Kidney capillary endothelial cell (primary cell): ENCODE data around the gene ATXN7L1.
"Not testable (repeated sequence)": the region's sequence is repeated elsewhere in the genome, so short reads cannot be mapped to it uniquely, and the experiment has no call there.

Experiments used
- DNase-seq: peaks from one replicate; pipeline ENCODE4 v3.0.0-alpha.2; 2018; ENCODE audit warnings: low spot score

The ATXN7L1 gene

DNA sequence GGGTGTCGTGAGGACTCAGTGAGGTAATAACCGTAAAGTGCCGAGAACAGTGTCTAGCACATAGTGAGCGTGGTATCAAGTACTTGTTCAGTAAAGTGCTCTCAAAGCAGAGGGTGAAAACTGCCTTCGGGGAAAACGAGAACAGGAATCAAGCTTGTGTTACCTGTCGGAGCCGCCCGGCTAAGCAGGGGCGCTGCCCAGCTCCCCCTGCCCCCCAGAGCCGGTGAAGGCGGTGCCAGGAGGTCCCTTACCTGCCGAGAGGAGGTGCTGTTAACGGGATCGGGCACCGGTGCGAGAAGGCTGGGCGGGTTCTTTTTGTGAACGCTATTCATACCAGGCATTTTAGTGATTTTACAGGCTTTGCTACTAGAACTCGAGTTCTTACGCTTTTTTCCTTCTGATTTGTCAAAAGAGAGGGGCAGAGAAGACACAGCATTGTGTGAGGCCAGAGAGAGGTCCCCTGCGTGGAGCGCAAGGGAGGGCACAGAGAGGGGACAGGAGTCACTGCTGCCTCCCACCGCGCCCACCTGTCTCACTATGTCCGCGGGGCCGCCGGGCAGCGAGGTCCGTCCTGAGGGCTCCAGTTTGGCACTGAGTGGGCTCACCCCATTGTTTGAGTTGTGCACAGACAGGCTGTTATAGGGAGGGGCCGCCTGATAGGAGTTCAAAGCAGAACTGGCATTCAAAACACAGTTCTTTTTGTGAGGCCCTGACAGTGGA, 262.6 kb downstream of the ATXN7L1 start:
- DNase-seq = no peak

DNA sequence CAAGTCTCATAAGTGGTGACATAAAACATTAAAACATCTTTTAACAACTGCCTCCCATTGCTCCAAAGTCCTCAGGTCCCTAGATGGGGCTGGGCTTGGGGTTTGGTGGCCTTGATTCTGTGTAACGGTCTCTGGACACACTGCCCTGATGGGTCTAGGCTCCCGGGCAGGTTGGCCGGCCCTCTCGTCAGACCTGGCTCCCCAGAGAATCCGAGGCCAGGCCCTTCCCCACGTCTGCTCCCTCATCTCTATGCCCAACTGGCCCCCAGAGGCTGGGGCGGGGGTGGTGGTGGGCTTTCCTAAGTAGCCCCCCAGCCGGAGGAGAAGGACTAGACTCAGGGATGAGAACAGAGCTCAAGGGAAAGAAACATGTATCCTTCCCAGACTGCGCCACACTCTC, 263.6 kb downstream of the ATXN7L1 start:
- DNase-seq = no peak

DNA sequence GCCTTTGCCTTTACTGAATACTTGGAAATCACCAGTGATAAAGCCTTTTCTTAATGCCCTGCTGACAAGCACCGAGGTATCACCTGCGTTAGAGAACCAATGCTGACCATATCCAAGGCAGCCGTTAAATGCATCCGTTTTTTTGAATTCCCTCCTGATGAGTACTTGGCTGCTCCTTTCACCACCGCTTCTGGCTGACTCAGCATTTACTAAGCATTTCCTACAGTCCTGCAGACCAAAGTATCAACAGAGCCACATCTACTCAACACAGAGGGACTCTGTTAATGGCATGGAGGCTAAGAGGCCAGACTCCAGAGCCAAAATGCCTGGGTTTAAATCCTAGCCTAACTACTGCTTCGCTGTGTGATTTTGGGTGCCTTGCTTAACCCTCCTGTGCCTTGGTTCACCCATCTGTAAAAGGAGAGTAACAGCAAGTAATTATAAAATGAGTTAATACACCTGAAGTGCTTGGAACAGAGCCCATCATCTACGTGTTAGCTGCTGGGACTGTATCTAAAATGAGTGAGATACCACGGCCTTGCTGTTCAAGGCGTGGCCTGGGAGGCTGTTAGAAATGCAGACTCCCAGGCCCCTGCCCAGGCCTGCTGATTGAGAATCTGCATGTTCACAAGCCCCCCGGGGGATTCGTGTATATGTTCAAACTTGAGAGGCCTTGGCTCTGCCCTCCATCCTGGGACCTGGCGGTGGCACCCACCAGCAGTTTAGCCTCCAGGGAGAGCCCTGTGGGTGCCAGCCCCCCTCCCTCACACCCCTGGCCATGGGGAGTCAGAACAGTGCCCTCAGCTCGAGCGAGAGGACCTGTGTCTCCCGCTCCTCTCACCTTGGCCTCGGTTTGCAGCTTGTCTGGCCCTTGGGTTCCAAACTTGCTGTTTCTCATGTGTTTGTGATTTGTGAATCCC, 264.3 kb downstream of the ATXN7L1 start:
- DNase-seq = no peak

DNA sequence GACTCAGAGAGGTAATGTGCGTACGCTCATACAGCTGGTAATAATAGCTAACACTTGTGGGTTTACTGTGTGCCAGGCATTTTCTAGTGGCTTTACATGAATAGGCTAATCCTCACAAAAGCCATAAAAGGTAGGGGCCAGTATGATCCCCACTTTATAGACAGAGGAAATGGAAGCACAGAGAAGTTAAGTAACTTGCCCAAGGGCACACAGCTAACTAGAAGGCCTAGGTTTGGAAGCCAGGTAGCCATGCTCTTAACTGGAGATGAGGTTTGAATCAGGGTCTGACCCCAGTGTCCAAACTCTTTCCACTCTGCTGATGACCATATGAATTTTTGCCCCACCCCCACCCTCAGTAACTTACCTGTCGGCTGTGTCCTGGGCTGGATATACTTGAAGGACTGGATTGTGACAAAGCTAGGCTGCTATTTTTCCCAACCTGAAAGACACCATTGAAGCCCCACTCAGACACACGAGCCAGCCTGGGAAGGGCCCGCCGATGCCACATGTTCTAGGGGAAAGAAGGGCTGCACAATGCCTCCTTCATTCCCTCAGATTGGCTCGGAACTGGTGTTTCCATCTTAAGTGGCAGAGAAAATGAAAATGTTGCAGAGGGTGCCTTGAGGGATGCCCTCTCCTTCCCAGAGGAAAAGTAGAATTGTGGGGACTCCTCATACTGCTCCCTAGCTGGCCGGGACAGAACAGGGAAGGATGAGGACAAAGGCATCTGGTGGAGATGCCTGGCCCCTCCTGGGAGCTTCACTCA, 266.1 kb downstream of the ATXN7L1 start:
- no peak for DNase-seq

DNA sequence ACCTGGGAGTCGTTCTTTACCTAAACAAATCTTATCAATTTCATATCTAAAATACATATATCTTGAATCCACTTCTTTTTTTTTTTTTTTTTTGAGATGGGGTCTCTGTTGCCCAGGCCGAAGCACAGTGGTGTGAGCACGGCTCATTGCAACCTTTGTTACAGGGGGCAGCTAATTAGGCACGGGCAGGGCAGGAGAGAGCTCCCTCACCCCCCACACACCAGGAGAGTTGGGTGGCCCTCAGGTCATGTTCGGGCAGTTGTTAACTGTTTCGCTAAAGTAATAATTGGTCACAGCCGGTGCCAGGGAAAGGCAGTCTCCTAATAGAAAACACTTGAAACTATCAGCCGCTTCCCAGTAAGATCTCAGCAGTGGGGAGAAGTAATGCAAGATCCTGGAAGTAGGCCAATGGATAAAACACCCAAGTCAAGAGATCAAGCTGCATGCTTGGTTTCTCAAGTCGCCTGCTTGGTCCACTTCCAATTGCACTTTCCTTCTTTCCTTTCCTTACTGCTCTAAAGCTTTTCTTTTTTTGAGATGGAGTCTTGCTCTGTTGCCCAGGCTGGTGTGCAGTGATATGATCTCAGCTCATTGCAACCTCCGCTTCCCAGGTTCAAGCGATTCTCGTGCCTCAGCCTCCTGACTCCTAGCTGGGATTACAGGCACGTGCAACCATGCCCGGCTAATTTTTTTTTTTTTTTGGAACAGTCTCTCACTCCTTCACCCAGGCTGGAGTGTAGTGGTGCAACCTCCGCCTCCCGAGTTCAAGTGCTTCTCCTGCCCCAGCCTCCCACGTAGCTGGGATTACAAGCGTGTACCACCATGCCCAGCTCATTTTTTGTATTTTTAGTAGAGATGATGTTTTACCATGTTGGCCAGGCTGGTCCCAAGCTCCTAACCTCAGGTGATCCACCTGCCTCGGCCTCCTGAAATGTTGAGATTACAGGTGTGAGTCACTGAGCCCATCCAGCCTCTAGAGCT, 273.8 kb downstream of the ATXN7L1 start:
- DNase-seq = no peak

DNA sequence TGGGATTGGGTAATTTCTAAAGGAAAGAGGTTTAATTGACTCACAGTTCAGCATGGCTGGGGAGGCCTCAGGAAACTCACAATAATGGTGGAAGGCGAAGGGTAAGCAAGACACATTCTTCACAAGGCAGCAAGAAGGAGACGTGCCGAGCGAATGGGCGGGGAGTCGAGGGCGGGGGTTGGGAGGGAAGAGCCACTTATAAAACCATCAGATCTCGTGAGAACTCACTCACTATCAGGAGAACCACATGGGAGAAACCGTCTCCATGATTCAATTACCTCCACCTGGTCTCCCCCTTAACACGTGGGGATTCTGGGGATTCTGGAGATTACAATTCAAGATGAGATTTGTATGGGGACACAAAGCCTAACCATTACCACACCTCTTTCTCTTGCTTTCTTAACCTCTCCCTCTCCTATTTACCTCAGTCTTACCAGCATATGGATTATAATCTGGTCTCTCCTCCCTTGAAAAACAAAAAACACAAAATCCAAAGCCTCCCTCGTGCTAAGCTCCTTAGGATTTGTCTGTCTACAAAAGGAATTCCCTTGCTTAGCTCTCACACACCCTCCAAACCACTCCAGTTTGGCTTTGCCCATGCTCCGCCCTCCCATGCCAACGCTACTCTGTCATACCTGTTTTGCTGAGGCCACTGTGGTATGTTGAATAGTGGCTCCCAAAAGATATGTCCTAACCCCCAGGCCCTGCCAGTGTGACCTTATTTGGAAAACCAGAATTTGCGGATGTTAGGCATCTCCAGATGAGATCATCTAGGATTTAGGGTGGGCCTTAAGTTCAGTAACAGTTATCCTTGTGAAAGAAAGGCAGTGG, 275.5 kb downstream of the ATXN7L1 start:
- DNase-seq = no peak

DNA sequence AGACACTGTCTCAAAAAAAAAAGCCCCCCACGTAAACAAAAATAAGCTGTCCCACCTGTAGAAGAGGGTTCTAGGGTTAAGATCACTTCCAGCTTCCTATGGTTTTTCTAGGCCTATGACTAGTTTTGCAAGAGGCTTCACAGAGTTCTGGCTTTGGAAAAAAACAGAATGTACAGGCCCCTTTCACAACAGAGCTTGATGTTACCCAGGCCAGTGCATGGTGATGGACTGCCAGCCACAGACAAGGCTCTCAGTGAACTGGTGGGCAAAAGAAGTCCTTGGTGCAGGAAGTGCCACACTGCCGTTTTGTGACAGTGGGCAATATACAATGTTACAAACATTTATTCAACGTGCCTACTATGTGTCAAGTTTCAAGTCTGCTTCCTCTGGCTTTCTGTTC, 276.8 kb downstream of the ATXN7L1 start:
- DNase-seq = no peak

DNA sequence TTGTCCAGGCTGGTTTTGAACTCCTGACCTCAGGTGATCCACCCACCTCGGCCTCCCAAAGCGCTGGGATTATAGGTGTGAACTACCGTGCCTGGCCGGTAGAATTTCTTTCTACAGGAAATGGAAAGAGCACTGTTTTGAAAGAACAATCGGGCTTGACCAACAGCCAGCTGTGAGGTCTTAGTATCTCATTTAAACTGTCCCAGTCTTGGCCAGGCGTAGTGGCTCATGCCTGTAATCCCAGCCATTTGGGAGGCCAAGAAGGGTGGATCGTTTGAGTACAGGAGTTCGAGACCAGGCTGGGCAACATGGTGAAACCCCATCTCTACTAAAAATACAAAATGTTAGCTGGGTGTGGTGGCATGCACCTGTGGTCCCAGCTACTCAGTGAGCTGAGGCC, 277.3 kb downstream of the ATXN7L1 start:
- DNase-seq = not testable (repeated sequence)

DNA sequence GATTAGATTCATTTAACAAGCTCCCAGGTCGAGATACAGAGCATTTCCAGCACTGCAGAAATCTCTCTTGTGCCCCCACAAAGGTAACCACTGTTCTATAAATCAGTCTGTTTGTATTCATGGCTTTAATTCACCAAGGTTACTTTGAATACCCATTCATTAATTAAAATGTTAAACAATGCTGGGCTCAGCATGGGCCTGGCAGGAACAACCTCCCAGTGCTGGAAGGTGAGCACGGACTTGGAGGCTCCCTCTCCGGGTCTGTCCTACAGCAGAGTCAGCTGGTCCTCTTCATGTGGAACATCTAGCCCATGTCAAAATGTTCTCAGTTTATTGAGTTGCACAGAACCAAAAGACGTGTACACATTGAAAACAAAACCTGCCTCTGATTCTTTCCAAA, 279.5 kb downstream of the ATXN7L1 start:
- DNase-seq = no peak

DNA sequence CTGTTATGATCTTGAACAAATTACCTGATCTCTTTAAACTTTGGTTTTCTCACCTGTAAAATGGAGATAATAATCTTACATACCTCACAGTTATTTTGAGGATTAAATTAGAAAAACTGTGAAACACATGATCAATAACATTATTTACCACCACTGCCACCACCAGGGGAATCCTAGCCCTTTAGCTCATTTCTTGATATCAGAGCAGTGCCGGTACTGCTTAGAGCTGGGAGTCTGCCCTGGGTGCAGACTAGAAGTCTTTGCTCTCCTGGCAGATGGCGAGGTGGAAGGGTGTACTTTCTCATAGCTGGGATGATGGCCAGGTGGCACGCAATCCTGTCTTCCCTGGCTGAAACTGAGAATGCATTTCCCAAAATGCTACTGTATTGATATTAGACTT, 282.4 kb downstream of the ATXN7L1 start:
- DNase-seq = no peak

DNA sequence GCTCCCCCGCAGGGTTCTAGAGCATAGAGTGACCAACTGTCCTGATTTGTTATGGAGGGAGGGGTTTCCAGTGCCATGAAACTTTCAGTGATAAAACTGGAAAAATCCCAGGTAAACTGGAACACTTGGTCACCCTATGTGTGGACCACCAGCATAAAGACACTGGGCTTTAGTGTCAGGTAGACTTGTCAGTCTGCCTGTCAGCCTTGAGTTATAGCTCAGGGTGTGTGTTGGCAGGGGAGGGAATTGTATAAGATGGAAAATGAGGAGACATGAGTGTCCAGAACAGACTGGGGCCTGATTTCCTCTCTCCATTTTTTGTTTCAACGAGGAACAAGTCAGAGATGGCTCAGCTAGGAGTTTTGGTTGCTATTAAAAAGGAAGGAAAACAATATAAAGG, 284.9 kb downstream of the ATXN7L1 start:
- DNase-seq = no peak

DNA sequence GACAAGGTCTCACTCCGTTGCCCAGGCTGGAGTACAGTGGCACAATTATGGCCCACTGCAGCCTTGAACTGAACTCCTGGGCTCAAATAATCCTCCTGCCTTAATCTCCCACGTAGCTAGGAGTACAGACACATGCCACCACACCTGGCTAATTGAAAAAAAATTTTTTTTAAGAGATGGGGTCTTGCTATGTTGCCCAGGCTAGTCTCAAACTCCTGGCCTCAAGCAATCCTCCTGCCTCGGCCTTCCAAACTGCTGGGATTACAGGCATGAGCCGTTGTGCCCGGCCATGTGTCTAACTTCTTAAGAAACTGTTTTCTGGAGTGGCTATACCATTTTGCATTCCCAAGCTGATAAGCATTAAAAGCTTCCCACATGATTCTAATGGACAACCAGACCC, 285.6 kb downstream of the ATXN7L1 start:
- DNase-seq = no peak

DNA sequence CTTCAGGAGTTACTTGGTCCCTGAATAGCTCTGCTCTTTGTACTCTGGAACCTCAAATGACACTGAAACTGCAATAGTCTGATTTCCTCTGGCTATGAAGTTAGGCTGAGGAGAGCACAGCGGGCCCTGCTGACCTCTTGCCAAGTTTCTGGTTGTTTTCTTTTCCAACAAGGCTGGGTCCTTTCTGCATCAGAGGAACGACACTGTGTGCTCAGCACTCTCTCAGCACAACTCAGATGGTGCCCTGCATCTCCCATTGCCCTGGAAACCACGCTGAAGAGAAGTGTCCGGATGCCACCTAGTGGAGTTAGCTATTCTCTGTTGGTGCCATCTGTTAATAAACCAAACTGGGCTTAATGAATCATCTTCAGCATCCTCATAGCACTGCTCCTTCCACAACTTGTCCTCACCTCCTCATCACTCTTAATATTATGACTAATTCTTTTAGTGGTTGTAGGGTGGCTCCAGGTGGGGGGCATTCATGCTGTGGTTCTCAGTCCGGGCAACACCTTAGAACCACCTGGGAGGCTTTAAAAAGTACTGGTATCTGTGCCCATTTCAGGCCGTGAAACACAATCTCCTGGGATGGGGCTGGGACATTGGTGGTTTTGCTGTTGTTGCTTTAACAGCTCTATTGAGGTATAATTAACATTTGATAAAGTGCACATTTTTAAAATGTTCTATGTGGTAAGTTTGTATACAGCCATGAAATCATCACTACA, 286.9 kb downstream of the ATXN7L1 start:
- peak; percentile 73 for DNase-seq

DNA sequence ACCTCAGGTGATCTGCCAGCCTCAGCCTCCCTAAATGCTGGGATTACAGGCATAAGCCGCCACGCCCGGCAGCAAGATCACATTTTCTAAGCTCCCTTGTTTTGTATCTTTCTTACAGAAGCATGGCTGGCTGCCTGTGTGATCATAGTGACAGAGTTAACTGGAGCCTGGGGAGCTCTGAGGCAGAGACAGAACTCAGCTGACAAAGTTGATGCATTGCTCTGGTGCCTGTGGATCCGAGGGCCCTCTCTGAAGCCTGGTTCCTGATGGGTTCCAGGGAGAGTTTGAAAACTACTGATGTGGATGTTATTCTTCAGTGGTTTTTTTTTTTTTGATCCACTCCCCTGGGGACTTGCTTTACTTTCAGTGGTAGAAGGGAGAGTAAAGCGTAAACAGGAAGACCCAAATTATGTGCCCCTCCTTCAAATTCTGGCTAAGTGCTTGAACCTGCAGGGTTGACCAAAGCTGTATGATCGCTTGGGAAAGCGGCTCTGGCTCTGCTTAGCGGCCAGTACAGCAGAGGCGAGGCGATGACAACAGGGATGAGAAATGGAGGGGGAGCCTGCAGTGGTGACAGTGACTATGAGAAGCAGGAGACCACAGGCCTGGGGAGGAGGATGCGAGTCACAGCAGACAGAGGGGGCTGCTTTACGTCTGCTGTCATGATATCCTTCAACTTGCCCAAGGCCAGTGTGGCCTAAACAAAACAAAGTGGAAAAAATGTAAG, 288.3 kb downstream of the ATXN7L1 start:
- no peak for DNase-seq

DNA sequence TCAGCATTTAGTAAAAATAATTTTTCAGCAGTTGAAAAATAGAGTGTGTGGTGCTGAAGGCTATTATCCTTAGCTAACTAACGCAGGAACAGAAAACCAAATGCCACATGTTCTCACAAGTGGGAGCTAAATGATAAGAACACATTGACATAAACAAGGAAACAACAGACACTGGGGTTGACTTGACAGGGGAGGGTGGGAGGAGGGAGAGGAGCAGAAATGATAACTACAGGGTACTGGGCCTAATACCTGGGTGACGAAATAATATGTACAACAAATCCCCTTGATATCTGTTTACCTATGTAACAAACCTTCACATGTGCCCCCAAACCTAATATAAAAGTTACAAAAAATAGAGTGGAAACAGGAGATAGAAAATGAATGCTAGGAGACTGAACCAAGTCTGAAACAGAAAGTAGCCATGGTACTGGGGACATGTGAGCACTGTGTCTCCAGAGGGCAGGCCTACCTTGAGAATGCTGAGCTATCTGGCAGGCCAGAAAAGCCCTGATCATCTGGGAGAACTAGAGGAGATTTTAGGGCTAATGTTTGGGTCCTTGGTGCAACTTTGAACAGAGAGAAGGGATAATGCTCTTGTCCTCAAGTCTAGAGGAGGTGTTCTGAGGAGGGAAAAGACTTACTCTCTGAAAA, 290.4 kb downstream of the ATXN7L1 start:
- no peak for DNase-seq

DNA sequence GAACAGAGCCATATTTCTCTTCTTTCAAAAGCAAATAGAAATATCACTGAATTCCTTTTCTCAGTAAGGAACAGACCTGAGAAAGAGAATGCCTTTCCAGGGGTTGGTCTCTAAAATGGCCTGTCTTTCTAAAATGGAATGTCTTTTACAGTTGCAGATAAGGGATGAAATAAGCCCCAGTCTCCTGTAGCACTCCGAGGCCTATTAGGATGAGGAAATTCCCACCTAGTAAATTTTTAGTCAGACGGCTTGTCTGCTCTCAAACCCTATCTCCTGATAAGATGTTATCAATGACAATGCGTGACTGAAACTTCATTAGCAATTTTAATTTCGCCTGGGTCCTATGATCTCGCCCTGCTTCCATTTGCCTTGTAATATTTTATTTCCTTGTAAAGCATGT, 292.2 kb downstream of the ATXN7L1 start:
- DNase-seq = no peak

DNA sequence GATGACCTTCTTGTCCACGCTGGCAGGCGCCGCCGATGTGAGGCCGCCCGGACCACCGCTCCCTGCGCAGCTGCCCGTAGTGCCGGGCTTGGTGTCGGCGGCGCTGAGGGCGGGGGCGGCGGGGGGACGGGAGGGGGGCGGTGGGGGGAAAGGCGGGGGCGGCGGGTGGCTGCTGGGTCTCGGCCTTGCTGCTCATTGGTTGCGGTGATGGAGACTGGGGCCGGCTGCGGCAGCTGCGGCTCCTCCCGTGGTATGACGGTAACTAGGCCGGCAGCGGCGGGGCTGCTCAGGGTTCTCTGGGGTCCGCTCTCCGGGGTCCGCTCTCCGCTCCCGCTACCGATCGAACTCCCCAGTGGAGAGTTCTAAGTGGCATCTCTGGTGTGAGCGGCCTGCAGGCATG, 293.3 kb downstream of the ATXN7L1 start:
- no peak for DNase-seq

DNA sequence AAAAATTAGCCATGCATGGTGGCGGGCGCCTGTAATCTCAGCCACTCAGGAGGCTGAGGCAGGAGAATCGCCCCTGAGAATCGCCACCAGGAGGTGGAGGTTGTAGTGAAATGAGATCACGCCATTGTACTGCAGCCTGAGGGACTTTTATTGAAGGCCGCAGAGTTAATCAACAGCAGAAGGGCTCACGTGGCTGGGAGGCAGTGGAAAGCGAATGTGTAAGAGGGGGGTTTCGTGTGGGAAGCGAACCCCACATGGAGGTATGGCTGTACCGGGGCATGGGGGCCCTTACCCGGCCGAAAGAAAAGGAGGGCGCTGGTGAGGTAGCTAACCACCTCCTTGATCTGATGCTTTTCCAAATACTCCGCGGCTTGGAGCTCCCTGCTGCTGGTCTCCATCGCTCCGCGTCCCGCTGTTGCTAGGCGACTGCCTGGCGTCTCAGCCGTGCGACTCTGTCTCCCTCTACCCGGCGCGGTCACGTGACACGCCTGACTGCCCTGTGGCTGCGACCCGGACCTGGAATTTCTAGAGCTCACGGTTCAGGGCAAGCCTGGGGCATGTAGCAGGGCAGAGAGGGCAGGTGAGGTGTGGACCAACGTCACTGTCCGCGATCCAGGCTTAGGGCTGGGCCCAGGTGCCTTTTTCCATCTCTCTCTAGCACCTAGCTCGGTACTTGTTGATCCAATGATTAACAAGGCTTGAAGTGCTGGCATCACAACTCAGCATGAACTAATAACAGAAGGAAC, 295.2 kb downstream of the ATXN7L1 start, which contains the start of gene EFCAB10:
Gene EFCAB10, minus strand, starts transcription at position 428 of the 746 bp plus-strand sequence. Its CDS starts 30 bp downstream, at position 398.
- peak; percentile 41 for DNase-seq
